Measurements from ENCODE around the gene PDE2A. TPM values are rescaled to one million over a fixed set of nuclear protein-coding genes. Genes with fewer than 3 reads are reported as not detected.
"Not testable (repeated sequence)": the region's sequence is repeated elsewhere in the genome, so short reads cannot be mapped to it uniquely, and the experiment has no call there.

Gene PDE2A
- total RNA-seq, 1 experiment from 2014 or later: 9.6 TPM

DNA sequence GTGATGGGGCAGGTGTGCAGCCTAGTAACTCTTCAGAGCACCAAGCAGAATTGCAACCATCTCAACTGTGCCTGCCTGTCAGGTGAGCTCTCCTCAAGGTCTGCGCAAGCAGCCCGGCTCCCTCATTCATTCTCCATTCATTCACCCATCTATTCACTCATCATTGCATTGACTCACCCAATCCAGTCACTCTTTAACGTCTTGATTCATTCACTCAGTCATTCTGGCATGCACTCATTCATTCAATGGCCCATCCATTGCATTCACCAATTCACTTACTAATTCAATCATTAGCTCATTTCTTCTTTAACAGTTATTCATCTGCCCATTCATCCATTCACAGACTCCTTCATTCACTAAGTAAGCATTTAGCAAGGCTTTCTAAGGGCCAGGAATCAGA, 111.8 kb downstream of the PDE2A start:
- H3K9me2 ChIP-seq (ENCODE audit: insufficient read depth): no peaks in the 10 kb centered on the region
- no peak overlapping the region for H2AFZ ChIP-seq
- CTCF ChIA-PET: interaction anchor here (0.6 kb wide), 1 partner anchor 773 kb away, joined by 4 read pairs; no protein-coding TSS in a partner anchor
- H3K4me3 ChIP-seq: no peak overlapping the region
- DNase-seq: no peak
- H3K36me3 ChIP-seq (ENCODE audit: low read depth): no peaks in the 10 kb centered on the region
- no peaks in the 10 kb centered on the region for H3K27me3 ChIP-seq (ENCODE audit: insufficient read depth, low read depth)
- H4K20me1 ChIP-seq (ENCODE audit: insufficient read depth): no peaks in the 10 kb centered on the region
- no peaks in the 10 kb centered on the region for H3K4me1 ChIP-seq (replicated peaks; ENCODE audit: insufficient read depth)
- intact Hi-C loops (cut with micrococcal nuclease; ENCODE audit: unreplicated experiment): no loop called here
- no peaks in the 10 kb centered on the region for H3K79me2 ChIP-seq (ENCODE audit: low read depth)
- TF ChIP-seq, protein P1, sequence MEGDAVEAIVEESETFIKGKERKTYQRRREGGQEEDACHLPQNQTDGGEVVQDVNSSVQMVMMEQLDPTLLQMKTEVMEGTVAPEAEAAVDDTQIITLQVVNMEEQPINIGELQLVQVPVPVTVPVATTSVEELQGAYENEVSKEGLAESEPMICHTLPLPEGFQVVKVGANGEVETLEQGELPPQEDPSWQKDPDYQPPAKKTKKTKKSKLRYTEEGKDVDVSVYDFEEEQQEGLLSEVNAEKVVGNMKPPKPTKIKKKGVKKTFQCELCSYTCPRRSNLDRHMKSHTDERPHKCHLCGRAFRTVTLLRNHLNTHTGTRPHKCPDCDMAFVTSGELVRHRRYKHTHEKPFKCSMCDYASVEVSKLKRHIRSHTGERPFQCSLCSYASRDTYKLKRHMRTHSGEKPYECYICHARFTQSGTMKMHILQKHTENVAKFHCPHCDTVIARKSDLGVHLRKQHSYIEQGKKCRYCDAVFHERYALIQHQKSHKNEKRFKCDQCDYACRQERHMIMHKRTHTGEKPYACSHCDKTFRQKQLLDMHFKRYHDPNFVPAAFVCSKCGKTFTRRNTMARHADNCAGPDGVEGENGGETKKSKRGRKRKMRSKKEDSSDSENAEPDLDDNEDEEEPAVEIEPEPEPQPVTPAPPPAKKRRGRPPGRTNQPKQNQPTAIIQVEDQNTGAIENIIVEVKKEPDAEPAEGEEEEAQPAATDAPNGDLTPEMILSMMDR (conservative IDR thresholded peaks at IDR 0.05): no peak
- no peak for TF ChIP-seq EZH2 (IDR thresholded peaks at IDR 0.05; ENCODE audit: low read depth)
- no peaks in the 10 kb centered on the region for H3K9me3 ChIP-seq (ENCODE audit: insufficient read depth, low read depth)
- POLR2A ChIA-PET (ENCODE audit: unreplicated experiment): interaction anchor here (0.6 kb wide), 1 partner anchor 90 kb away, joined by 9 read pairs; no protein-coding TSS in a partner anchor
- H3K4me2 ChIP-seq: no peak overlapping the region
- BruUV-seq (replicated peaks): no TSS peak
- no peak overlapping the region for H3K27ac ChIP-seq
- H3F3A ChIP-seq (ENCODE audit: insufficient read depth, low read depth): no peaks in the 10 kb centered on the region

DNA sequence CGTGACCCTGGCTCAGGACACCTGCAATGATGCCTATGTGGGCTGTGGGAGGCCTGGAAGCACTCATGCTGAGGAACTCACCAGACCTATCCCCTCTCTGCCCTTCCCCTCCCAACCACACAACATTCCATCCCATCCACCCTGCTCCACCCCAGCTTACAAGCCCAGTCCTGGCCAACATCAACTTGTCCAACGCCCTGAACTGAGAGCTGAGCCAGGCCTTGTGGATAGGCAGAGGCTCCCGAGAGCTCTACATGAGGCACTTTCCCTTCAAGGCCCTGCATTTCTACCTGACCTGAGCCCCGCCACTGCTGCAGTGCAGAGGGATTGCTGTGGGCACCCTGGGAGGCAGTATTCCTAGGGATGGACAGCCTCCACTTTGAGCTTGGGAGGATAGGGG, 112.4 kb downstream of the PDE2A start:
- no TSS peak for BruUV-seq (replicated peaks)

DNA sequence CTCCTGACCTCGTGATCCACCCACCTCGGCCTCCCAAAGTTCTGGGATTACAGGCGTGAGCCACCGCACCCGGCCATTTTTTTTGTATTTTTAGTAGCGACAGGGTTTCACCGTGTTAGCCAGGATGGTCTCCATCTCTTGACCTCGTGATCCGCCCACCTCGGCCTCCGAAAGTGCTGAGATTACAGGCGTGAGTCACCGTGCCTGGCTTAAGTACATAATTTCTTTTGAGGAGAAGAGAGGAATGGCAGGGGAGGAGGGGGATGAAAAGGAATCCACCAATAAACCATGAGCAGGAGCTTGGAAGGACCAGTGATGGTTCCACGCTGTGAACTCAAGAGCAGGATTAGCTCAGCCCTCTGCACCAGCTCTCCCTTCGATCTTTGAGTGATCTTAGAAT, 113.4 kb downstream of the PDE2A start:
- H3K36me3 ChIP-seq (ENCODE audit: low read depth); CTCF ChIA-PET: not testable (repeated sequence)

More for the DNA sequence above, 112.4 kb downstream of the PDE2A start:
- Histone ChIP-seq H2AFZ (no peak overlapping the region), H3F3A (ENCODE audit: insufficient read depth, low read depth) (no peaks in the 10 kb centered on the region), H3K9me2 (ENCODE audit: insufficient read depth) (no peaks in the 10 kb centered on the region), H3K4me3 (no peak overlapping the region), H3K27ac (no peak overlapping the region), H3K36me3 (ENCODE audit: low read depth) (no peaks in the 10 kb centered on the region), H3K79me2 (ENCODE audit: low read depth) (no peaks in the 10 kb centered on the region), H3K4me1 (replicated peaks; ENCODE audit: insufficient read depth) (no peaks in the 10 kb centered on the region), H4K20me1 (ENCODE audit: insufficient read depth) (no peaks in the 10 kb centered on the region), H3K27me3 (ENCODE audit: insufficient read depth, low read depth) (no peaks in the 10 kb centered on the region), H3K9me3 (ENCODE audit: insufficient read depth, low read depth) (no peaks in the 10 kb centered on the region), H3K4me2 (no peak overlapping the region)
- DNase-seq: no peak
- POLR2A ChIA-PET (ENCODE audit: unreplicated experiment): no interaction called here
- intact Hi-C loops (cut with micrococcal nuclease; ENCODE audit: unreplicated experiment): no loop called here
- CTCF ChIA-PET: interaction anchor here (0.5 kb wide), 1 partner anchor 45 kb away, joined by 10 read pairs; no protein-coding TSS in a partner anchor
- TF ChIP-seq EZH2 (IDR thresholded peaks at IDR 0.05; ENCODE audit: low read depth): no peak
- TF ChIP-seq, protein P1 (conservative IDR thresholded peaks at IDR 0.05): no peak

DNA sequence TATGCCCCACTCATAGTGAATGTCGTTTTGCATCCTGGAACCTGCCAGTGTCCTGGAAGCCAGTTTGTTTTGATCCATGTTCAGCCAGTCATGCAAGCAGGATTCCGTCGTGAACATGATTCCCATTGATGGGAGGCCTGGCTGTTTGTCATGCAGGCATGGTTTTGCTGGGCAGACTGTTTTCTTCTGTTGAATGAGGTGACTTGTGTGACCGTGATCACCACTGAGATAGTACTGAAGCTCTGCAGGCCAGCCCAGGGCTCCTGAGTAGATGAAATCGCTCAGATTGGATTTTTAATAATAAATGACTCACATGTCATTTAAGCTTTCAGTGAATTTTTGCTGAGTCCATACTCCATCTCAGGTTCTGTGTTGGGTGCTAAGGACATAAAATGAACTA, 117.8 kb downstream of the PDE2A start:
- H3K9me2 ChIP-seq (ENCODE audit: insufficient read depth): no peaks in the 10 kb centered on the region
- no peak overlapping the region for H3K27ac ChIP-seq
- CTCF ChIA-PET: no interaction called here
- POLR2A ChIA-PET (ENCODE audit: unreplicated experiment): interaction anchor here (0.8 kb wide), 1 partner anchor 530 kb away, joined by 3 read pairs; no protein-coding TSS in a partner anchor
- H3K79me2 ChIP-seq (ENCODE audit: low read depth): no peaks in the 10 kb centered on the region
- no peak overlapping the region for H3K4me2 ChIP-seq
- peaks cover 15% of the 10 kb centered on the region for H3K27me3 ChIP-seq (ENCODE audit: insufficient read depth, low read depth)
- no TSS peak for BruUV-seq (replicated peaks)
- no peaks in the 10 kb centered on the region for H3K36me3 ChIP-seq (ENCODE audit: low read depth)
- no peaks in the 10 kb centered on the region for H4K20me1 ChIP-seq (ENCODE audit: insufficient read depth)
- intact Hi-C loops (cut with micrococcal nuclease; ENCODE audit: unreplicated experiment): no loop called here
- no peaks in the 10 kb centered on the region for H3K9me3 ChIP-seq (ENCODE audit: insufficient read depth, low read depth)
- no peak overlapping the region for H3K4me3 ChIP-seq
- no peak overlapping the region for H2AFZ ChIP-seq
- no peak for TF ChIP-seq EZH2 (IDR thresholded peaks at IDR 0.05; ENCODE audit: low read depth)
- TF ChIP-seq, protein P1 (conservative IDR thresholded peaks at IDR 0.05): no peak
- no peaks in the 10 kb centered on the region for H3K4me1 ChIP-seq (replicated peaks; ENCODE audit: insufficient read depth)
- no peak for DNase-seq
- no peaks in the 10 kb centered on the region for H3F3A ChIP-seq (ENCODE audit: insufficient read depth, low read depth)

More for the DNA sequence above, 113.4 kb downstream of the PDE2A start:
- H3K27ac ChIP-seq; H3K4me2 ChIP-seq; H3K9me2 ChIP-seq (ENCODE audit: insufficient read depth); H2AFZ ChIP-seq; DNase-seq; H3K9me3 ChIP-seq (ENCODE audit: insufficient read depth, low read depth); H3K27me3 ChIP-seq (ENCODE audit: insufficient read depth, low read depth); BruUV-seq (replicated peaks); H3K4me3 ChIP-seq; H3K79me2 ChIP-seq (ENCODE audit: low read depth); H4K20me1 ChIP-seq (ENCODE audit: insufficient read depth); H3K4me1 ChIP-seq (replicated peaks; ENCODE audit: insufficient read depth); H3F3A ChIP-seq (ENCODE audit: insufficient read depth, low read depth); intact Hi-C loops (cut with micrococcal nuclease; ENCODE audit: unreplicated experiment): not testable (repeated sequence)
- POLR2A ChIA-PET (ENCODE audit: unreplicated experiment): interaction anchor here (0.6 kb wide), 1 partner anchor 162 kb away, joined by 11 read pairs; no protein-coding TSS in a partner anchor

- H3K4me1 ChIP-seq (replicated peaks; ENCODE audit: insufficient read depth); POLR2A ChIA-PET (ENCODE audit: unreplicated experiment); intact Hi-C loops (cut with micrococcal nuclease; ENCODE audit: unreplicated experiment); H3K4me3 ChIP-seq; H3K9me3 ChIP-seq (ENCODE audit: insufficient read depth, low read depth); H3K36me3 ChIP-seq (ENCODE audit: low read depth); H3K79me2 ChIP-seq (ENCODE audit: low read depth); H3K27ac ChIP-seq; H3F3A ChIP-seq (ENCODE audit: insufficient read depth, low read depth); DNase-seq; H3K9me2 ChIP-seq (ENCODE audit: insufficient read depth); H2AFZ ChIP-seq; H4K20me1 ChIP-seq (ENCODE audit: insufficient read depth); BruUV-seq (replicated peaks); H3K4me2 ChIP-seq: not testable (repeated sequence)
- CTCF ChIA-PET: interaction anchor here (0.9 kb wide), 1 partner anchor 84 kb away, joined by 3 read pairs; no protein-coding TSS in a partner anchor
- H3K27me3 ChIP-seq (ENCODE audit: insufficient read depth, low read depth): peaks cover 15% of the 10 kb centered on the region
Observed at GRCh38 chr11:72555014-72555522, 119.2 kb downstream of the PDE2A start.

Measured in PC-9 (cell line).